Stromal cell of bone marrow (primary cell): ENCODE measurements around the gene SPRY4.
A peak's percentile ranks its signal among the peaks of the same experiment; 100 is the strongest.
"Not testable (repeated sequence)": the region's sequence is repeated elsewhere in the genome, so short reads cannot be mapped to it uniquely, and the experiment has no call there.

Experiments
- DNase-seq: peaks from one replicate; pipeline ENCODE4 v3.0.0-alpha.2; 2012; ENCODE audit warnings: low read depth

The SPRY4 gene

DNA sequence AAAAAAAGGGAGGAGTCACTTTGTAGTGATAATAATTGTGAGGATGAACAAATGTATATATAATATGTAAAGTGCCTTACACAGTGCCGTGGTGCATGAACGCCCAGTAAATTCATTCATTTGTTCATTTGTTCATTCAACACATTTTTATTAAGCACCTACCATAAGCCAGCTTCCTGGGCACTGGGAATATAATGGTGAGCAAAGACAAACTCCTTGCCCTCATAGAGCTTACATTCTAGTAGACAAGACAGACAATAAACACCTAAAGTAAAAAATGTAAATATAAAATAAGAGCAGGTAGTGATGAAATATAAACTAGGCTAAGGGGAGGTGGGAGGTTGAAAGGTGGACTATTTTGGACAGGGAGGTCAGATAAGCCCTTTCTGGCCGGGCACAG is 32.0 kb downstream of the SPRY4 start:
- no peak for DNase-seq

GRCh38 chr5:142292249-142292648 is 32.6 kb downstream of the SPRY4 start:
- DNase-seq = no peak

GRCh38 chr5:142290577-142291299 is 34.1 kb downstream of the SPRY4 start:
- DNase-seq = no peak

- DNase-seq = no peak
These were observed 34.9 kb downstream of the SPRY4 start for GRCh38 chr5:142289708-142290576.

DNA sequence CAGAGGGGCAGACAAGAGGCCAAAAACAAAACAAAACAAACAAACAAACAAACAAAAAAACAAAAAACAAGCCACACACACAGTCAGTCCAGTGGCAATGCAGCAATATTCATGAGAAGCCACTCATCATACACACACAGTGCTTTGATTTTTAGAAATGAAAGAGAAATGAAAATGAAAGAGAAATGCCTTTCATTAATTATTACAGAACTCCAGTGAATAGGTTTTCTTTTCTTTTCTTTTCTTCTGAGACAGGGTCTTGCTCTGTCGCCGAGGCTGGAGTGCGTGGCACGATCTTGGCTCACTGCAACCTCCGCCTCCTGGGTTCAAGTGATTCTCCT is 36.9 kb downstream of the SPRY4 start:
- no peak for DNase-seq

DNA sequence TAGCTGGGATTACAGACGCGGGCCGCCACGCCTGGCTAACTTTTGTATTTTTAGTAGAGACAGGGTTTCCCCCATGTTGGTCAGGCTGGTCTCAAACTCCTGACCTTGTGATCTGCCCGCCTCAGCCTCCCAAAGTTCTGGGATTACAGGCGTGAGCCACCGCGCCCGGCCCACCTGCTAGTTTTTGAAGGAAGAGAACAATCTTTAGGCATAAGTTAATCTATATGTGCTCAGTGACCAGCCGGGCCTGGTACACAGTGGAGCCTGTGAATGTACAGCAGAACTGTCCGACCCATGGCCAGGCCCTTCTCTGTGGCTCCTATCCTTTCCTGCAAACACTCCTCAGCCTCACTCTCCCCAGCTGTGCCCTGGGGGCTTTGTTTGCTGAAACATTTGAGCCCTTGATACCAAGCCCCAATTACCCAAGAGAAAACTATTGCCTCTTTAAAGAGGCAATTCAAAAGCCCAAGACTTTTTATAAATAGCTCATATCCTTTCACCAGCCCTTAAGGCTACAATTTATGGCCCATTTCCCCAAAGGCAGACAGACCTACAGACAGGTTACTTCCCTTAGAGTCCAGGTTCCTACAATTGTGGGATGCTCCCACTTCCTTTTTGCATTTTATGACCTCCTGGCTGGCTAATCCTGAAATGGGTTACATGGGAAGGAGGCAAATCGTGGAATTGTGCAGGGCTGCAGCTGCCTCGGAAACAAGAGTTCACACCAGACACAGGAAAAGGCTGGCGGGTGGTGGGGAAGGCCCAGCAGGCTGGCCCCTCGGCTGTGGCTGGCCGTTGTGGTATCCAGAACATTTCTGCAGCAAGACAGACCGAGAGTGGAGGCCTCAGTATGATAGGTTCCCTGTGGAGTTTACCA is 37.5 kb downstream of the SPRY4 start:
- DNase-seq = no peak

- no peak for DNase-seq
These were observed 38.7 kb downstream of the SPRY4 start for GRCh38 chr5:142286111-142286510.

DNA sequence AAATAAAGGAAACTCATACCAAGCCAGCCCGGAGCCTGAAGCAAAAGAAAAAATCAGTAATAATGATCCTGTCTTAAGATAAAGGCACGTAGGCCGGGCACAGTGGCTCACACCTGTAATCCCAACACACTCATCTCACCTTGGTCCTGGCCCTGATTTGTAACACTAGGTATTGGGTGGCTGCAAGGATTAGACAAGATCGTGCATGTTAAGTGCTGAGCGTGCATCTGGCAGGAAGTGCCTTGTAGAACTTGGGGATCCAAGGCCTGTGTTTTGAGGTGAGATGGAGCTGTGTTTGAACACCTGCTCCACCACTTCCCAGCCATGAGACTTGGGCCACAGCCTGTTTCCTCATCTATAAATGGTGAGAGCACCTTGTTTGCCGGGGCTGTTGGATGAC is 41.5 kb downstream of the SPRY4 start:
- no peak for DNase-seq

GRCh38 chr5:142281966-142282365 is 42.9 kb downstream of the SPRY4 start:
- DNase-seq = no peak

- DNase-seq = no peak
These were observed 43.8 kb downstream of the SPRY4 start for GRCh38 chr5:142281008-142281367.

DNA sequence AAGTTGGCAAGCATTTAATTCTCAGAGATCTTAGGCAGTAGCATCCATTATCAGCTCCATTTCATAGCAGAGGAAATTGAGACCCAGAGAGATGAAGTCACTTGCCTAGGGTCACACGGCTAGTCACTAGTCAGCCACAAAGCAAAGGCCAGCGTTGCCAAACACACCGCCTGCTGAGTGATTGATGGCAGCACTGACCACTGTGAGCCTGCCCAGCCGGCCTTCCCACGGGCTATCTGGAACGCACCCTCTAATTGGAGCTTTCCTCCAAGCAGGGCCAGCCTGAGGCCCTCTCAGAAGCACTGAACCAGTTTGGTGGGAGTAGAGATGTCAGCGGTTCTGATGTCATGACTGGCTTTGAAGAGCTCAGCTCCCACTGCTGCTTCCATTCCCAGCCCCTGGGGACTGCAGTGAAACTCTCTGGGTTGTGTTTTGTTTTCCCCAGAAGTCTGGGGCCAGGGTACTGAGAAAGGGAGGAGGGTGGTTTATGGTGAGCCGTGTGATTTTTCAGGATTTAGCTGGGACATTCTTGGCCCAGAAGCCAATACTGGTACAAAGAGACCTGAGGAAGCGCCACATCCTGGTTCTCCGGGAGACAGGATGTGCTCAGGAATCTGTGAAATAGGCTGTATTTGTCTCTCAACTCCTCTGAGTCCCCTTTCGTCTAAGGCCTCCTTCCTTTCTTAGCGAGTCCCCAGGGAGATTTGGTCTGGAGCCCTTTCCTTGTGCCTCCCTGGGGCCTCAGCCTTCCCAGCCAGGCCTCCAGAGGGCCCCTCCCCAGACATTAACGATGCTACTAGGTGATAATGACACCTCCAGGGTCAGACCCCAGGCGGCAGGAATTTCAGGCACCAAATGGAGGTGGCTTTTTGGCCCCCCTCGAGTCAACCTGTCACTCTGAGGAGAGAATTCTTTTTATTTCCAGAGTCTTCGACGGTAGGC is 44.5 kb downstream of the SPRY4 start:
- peak; percentile 83 for DNase-seq

- DNase-seq = no peak
These were observed 46.2 kb downstream of the SPRY4 start for GRCh38 chr5:142278627-142279026.

DNA sequence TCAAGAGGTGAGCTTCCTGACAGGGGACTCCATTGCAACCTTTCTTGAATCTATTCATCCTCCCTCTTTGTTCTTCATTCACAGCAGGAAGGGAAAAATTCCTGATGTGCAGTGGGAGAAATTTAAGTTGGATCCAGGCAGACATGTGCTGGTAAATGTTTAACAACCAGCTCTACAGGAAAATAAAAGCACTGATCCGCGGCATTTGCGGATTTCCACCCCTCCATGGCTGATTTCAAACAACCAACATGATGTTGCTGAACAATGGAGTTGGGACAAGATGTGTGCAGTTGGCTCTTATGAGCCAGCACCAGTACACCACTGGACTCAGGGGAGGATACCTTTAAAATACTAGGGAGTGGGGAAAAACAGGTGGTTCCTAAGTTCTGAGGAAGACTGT is 47.0 kb downstream of the SPRY4 start:
- DNase-seq = no peak

DNA sequence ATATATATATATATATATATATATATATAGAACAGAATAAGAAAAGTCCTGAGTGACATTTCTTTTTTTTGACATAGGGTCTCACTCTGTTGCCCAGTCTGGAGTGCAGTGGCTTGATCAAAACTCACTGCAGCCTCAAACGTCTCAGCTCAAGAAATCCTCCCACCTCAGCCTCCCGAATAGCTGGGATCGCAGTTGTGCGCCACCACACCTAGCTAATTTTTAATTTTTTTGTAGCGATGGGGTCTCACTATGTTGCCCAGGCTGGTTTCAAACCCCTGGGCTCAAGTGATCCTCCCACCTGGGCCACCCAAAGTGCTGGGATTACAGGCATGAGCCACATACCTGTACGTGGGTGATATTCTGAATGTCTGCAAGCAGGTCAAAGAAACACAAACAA is 48.3 kb downstream of the SPRY4 start:
- no peak for DNase-seq

GRCh38 chr5:142275496-142275895 is 49.3 kb downstream of the SPRY4 start:
- DNase-seq = no peak

DNA sequence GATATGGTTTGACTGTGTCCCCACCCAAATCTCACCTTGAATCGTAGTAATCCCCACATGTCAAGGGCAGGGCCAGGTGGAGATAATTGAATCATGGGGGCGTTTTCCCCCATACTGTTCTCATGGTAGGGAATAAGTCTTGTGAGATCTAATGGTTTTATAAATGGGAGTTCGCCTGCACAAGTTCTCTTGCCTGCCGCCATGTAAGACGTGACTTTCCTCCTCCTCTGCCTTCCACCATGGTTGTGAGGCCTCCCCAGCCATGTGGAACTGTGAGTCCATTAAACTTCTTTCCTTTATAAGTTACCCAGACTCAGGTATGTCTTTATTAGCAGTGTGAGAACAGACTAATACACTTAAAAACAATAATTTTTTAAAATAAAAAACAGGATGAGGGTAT is 52.2 kb downstream of the SPRY4 start:
- not testable (repeated sequence) for DNase-seq

- not testable (repeated sequence) for DNase-seq
These were observed 60.7 kb downstream of the SPRY4 start for GRCh38 chr5:142264084-142264483.

- no peak for DNase-seq
These were observed 61.5 kb downstream of the SPRY4 start for GRCh38 chr5:142263346-142263745.

GRCh38 chr5:142262683-142263082 is 62.1 kb downstream of the SPRY4 start:
- DNase-seq = no peak
